Activated naive CD8-positive, alpha-beta T cell (primary cell): Measurements from ENCODE around the gene ZDHHC1.

Experiments used
- H3K27ac Mint-ChIP-seq: one replicate; pipeline ENCODE4 v1.8.0; 2021; ENCODE audit warnings: mixed read lengths
- H3K27me3 Mint-ChIP-seq: one replicate; pipeline ENCODE4 v1.8.0; 2021; ENCODE audit warnings: mixed read lengths
- H3K36me3 Mint-ChIP-seq: one replicate; pipeline ENCODE4 v1.8.0; 2021; ENCODE audit warnings: mixed read lengths
- H3K4me1 Mint-ChIP-seq: one replicate; pipeline ENCODE4 v1.8.0; 2021; ENCODE audit warnings: low read depth, mixed read lengths
- H3K4me3 Mint-ChIP-seq: one replicate; pipeline ENCODE4 v1.8.0; 2021; ENCODE audit warnings: mild to moderate bottlenecking, mixed read lengths
- H3K9me3 Mint-ChIP-seq: one replicate; pipeline ENCODE4 v1.8.0; 2021; ENCODE audit warnings: low read depth, mixed read lengths

Gene ZDHHC1

GRCh38 chr16:67454104-67454503, 37.8 kb upstream of the ZDHHC1 start:
- Mint-ChIP-seq H3K4me1 (peaks cover 16% of the 10 kb centered on the region), H3K27me3 (no peaks in the 10 kb centered on the region), H3K36me3 (no peaks in the 10 kb centered on the region), H3K4me3 (no peak overlapping the region), H3K9me3 (no peaks in the 10 kb centered on the region), H3K27ac (peak overlapping the region; percentile 68)

DNA sequence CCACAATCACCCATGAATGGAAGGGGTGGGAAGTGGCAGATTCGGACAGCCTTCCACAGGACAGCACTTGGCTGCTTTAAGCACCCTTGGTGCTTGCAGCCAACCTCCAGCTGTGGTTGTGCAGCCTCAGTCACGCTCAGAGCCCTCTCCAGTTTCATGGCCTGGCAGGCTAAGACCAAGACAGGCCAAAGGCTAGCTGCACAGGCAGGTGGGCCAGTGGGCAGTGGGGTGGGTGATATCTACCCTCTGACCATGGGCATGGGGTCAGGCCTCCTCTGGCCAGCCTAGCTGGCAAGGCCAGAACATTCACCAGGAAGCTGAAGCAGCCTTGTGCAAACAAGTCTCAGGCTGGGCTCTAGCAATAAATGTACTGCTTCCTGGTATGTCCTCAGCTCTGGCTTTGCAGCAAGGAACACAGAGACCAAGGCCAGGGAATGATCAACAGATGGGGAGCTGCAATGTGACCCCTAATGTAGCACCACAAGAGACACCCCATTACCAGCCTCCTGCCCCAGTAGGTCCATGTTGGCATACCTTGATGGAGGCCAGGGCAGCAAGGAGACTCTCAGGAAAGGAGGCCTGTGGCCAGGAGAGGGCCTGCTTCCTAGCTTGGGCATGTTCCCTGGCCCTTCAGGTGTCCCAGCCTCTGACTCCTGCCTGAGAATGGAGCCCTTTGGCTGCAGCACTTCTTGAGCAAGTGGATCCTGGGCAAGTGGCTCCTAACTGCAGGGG, 35.6 kb upstream of the ZDHHC1 start:
- no peaks in the 10 kb centered on the region for H3K36me3 Mint-ChIP-seq
- no peak overlapping the region for H3K4me3 Mint-ChIP-seq
- H3K27me3 Mint-ChIP-seq: no peaks in the 10 kb centered on the region
- H3K9me3 Mint-ChIP-seq: no peaks in the 10 kb centered on the region
- no peak overlapping the region for H3K27ac Mint-ChIP-seq
- H3K4me1 Mint-ChIP-seq: peaks cover 10% of the 10 kb centered on the region

- Mint-ChIP-seq H3K27ac (no peak overlapping the region), H3K9me3 (no peaks in the 10 kb centered on the region), H3K27me3 (no peaks in the 10 kb centered on the region), H3K4me3 (no peak overlapping the region), H3K36me3 (no peaks in the 10 kb centered on the region), H3K4me1 (peaks cover 5% of the 10 kb centered on the region)
Measured at GRCh38 chr16:67451061-67451703, 34.9 kb upstream of the ZDHHC1 start.

GRCh38 chr16:67449739-67450138, 33.5 kb upstream of the ZDHHC1 start:
- Mint-ChIP-seq H3K27ac (no peak overlapping the region), H3K4me3 (no peak overlapping the region)

GRCh38 chr16:67449336-67449735, 33.1 kb upstream of the ZDHHC1 start:
- H3K9me3 Mint-ChIP-seq: no peaks in the 10 kb centered on the region
- H3K27ac Mint-ChIP-seq: no peak overlapping the region
- H3K4me3 Mint-ChIP-seq: no peak overlapping the region
- no peaks in the 10 kb centered on the region for H3K36me3 Mint-ChIP-seq
- H3K4me1 Mint-ChIP-seq: no peaks in the 10 kb centered on the region
- no peaks in the 10 kb centered on the region for H3K27me3 Mint-ChIP-seq

More at GRCh38 chr16:67449739-67450138, 33.5 kb upstream of the ZDHHC1 start:
- Mint-ChIP-seq H3K4me1 (no peaks in the 10 kb centered on the region), H3K9me3 (no peaks in the 10 kb centered on the region), H3K36me3 (no peaks in the 10 kb centered on the region), H3K27me3 (no peaks in the 10 kb centered on the region)

GRCh38 chr16:67448580-67448979, 32.3 kb upstream of the ZDHHC1 start:
- no peak overlapping the region for H3K27ac Mint-ChIP-seq
- H3K4me1 Mint-ChIP-seq: no peaks in the 10 kb centered on the region
- H3K27me3 Mint-ChIP-seq: no peaks in the 10 kb centered on the region
- H3K36me3 Mint-ChIP-seq: no peaks in the 10 kb centered on the region
- no peak overlapping the region for H3K4me3 Mint-ChIP-seq
- H3K9me3 Mint-ChIP-seq: no peaks in the 10 kb centered on the region

DNA sequence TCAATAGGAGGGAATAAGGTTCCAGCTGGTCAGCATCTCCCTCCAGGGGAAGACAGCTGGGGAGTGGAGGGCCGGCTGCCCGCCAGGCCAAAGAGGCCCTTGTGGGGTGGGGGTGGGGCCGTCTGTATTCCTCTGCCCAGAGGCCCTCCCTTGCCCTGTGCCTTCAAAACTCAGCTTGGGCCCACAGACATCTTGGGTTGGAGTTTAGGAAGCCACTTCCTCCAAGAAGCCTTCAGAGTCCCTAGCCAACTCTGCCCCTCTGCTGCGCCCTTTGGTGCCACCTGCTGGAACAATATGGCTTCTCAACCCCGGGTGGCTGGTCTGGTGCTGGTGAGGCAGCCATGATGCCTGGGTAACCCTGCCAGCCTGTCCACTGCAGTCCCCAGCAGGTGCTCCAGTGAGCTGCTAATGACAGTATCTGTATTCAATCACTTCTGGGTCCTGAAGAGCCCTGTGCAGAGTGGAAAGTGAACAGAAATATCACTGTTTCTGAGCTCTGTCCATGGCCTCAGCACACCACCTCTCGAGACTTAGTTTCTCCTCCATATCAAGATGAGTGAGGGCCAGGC, 31.3 kb upstream of the ZDHHC1 start:
- Mint-ChIP-seq H3K4me1 (no peaks in the 10 kb centered on the region), H3K9me3 (no peaks in the 10 kb centered on the region), H3K36me3 (no peaks in the 10 kb centered on the region), H3K27ac (no peak overlapping the region), H3K4me3 (no peak overlapping the region), H3K27me3 (no peaks in the 10 kb centered on the region)

DNA sequence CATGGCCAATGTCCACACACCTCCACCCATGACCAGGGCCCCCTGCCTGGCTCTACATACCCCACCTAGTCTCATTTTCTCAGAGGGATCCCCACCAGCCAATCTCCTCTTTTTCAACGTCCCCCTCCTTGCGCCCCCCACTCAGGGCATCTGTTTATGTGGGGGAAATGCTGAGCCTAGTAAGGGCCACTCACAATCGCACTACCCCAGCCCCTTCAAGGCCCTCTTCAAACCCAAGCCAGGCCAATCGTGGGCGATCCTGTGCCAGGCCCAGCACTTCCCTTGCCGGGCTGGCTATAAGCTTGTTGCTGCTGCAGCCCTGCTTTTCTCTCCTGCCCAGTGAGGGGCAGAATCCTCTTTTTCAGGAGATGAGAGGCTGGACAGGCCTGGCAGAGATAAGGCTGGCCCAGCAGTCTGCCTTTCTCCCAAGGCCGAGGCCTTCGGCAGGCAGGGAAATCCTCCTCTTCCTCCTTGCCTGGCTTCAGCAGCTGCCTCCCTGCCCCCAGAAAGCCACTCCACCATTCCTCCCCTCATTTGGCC, 30.8 kb upstream of the ZDHHC1 start:
- H3K27me3 Mint-ChIP-seq: no peaks in the 10 kb centered on the region
- H3K4me1 Mint-ChIP-seq: no peaks in the 10 kb centered on the region
- no peaks in the 10 kb centered on the region for H3K36me3 Mint-ChIP-seq

DNA sequence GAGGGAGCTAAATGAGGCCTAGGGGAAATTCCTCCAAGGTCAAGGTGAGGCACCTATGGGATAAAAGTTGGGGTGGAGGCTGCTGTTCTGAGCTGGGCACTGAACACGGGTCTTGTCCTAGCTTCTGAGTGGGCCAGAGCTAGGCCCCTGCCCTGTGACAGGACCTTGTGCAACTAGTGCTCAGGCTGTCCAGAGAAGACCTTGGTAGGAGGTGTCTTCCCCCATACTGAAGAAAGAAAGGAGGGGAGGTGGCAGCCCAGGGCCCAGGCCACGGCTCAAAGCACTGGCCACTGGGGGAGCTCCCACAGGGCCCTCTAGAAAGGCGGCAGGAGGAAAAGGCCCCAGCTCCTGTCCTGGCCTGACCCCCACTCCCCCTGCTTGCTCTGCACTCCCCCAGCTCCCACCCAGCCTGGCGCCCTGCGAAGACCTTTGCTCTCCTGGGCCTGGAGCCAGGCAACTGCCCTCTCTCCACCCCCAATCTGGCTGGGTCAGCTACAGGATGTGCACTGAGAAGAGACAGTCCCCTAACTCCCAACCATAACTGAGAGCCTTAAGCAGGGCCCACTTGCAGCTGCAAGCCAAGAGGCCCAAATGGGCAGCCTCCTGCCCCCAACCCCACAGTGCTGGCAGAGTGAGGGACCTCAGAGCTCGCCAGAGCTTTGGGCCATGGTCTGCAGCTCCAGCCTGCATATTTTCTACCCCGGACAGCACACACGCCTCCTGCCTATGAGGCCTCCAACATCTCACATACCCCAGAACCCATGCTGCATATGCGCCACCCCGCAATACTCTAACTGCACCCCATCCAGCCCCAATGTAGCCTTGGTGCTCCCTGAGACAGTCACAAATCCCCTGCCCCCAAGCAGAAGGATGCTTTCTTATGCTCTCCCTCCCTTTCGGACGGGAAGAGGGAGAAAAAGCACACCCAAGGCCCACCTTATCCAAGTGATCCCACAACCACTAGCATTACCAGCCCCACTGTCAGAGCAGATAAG, 29.9 kb upstream of the ZDHHC1 start:
- Mint-ChIP-seq H3K4me1 (no peaks in the 10 kb centered on the region), H3K9me3 (no peaks in the 10 kb centered on the region), H3K27ac (no peak overlapping the region), H3K4me3 (no peak overlapping the region), H3K36me3 (no peaks in the 10 kb centered on the region), H3K27me3 (no peaks in the 10 kb centered on the region)

More for the DNA sequence above, 30.8 kb upstream of the ZDHHC1 start:
- Mint-ChIP-seq H3K9me3 (no peaks in the 10 kb centered on the region), H3K4me3 (no peak overlapping the region), H3K27ac (no peak overlapping the region)

DNA sequence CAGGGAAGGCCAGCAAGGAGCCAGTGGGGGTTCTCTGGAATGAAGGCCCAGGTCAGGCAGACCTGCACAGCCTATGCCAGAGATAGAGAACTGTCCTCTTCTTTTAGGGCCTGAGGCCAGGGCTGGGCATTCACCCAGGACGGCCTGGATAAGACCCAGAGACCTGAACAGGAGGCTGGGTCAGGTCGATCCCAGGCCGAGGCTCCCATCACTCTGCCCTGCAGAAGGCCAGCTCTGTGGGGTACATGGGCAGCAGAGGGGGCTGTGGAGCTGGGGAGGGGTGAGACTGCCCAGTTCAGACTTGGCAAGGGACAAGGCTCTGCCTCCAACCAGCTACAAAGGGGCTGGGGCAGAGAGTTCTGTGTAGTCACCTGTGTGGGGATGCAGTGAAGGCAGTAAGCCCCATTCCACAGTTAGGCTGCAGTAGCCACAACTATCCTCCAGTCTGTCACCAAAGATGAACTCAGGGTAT, 29.2 kb upstream of the ZDHHC1 start:
- Mint-ChIP-seq H3K27ac (no peak overlapping the region), H3K4me1 (no peaks in the 10 kb centered on the region), H3K4me3 (no peak overlapping the region), H3K27me3 (no peaks in the 10 kb centered on the region), H3K9me3 (no peaks in the 10 kb centered on the region), H3K36me3 (no peaks in the 10 kb centered on the region)

GRCh38 chr16:67445126-67445426, 28.8 kb upstream of the ZDHHC1 start:
- no peaks in the 10 kb centered on the region for H3K27me3 Mint-ChIP-seq
- H3K27ac Mint-ChIP-seq: no peak overlapping the region
- H3K9me3 Mint-ChIP-seq: no peaks in the 10 kb centered on the region
- H3K4me3 Mint-ChIP-seq: no peak overlapping the region
- no peaks in the 10 kb centered on the region for H3K36me3 Mint-ChIP-seq
- H3K4me1 Mint-ChIP-seq: no peaks in the 10 kb centered on the region

DNA sequence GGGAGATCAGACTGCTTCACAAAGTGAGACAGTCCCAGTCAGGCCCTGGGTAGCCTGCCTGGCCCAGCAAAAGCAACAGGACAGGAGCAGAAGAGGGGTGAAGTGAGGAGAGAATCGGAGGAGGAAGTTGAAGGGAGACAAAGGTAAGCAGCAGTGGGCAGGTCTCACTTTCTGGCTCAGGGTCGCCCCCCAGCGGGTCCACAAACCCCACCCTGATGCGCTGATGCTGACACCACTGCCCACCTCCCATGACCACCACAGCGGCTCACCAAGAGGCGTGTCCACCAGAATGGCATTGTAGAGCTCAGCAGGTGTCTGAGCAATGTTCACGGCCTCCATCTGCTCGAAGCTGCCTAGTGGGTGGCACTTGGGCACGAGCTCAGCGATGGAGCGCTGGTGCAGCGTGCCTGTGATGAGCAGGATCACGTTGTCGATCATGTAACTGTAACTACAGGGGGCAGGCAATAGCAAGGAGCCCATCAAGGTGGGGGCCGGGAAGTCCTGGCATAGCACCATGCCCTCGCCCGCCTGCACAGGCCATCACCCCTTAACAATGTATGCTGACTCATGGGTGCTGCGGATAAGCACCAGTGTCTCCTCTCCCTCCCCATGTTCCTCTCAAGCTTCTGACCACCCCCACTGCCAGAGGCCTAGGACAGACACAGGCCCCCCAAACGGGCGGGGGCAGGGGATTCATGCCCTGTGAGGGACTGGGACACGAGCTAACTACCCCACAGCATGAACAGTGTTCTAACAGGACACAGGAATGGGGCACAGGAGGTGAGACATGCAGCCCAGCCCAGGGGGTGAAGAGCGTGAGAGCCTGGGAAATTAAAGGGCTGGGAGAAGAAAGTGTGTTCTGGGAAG, 28.2 kb upstream of the ZDHHC1 start:
- Mint-ChIP-seq H3K9me3 (no peaks in the 10 kb centered on the region), H3K27me3 (no peaks in the 10 kb centered on the region), H3K27ac (no peak overlapping the region), H3K4me1 (no peaks in the 10 kb centered on the region), H3K36me3 (no peaks in the 10 kb centered on the region), H3K4me3 (no peak overlapping the region)

- Mint-ChIP-seq H3K4me1 (no peaks in the 10 kb centered on the region), H3K36me3 (peaks cover 3% of the 10 kb centered on the region), H3K4me3 (no peak overlapping the region), H3K9me3 (no peaks in the 10 kb centered on the region), H3K27me3 (no peaks in the 10 kb centered on the region), H3K27ac (no peak overlapping the region)
Measured at GRCh38 chr16:67443265-67443664, 27.0 kb upstream of the ZDHHC1 start.
